COLO829 (cell line): ENCODE data around the gene PIEZO2.

Experiments used
- DNase-seq: peaks from one replicate; pipeline ENCODE4 v3.0.0; 2012; ENCODE audit warnings: low spot score

PIEZO2 gene

GRCh38 chr18:10842371-10842770 is 307.0 kb downstream of the PIEZO2 start:
- no peak for DNase-seq

- DNase-seq: no peak
These were observed 308.2 kb downstream of the PIEZO2 start for GRCh38 chr18:10841203-10841602.

DNA sequence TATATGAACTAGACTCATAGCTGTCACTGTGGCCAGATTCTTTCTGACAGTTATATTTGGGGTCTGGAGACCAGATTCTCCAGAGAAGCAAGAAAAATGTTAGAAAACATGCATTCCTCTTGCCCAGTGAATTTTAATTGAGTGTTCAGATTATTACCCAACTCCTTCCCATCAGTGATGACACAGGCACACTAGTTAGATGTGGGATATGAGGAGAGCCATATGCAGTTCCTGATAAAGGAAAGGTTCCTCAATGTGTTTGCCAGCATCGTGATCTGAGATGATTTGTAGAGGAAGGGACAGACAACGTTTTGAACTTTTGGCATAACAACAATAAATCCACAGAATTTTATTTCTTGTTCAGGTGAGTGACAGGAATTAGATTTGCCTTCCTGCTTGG is 308.6 kb downstream of the PIEZO2 start:
- DNase-seq: no peak

- DNase-seq: no peak
These were observed 309.9 kb downstream of the PIEZO2 start for GRCh38 chr18:10839421-10839820.

DNA sequence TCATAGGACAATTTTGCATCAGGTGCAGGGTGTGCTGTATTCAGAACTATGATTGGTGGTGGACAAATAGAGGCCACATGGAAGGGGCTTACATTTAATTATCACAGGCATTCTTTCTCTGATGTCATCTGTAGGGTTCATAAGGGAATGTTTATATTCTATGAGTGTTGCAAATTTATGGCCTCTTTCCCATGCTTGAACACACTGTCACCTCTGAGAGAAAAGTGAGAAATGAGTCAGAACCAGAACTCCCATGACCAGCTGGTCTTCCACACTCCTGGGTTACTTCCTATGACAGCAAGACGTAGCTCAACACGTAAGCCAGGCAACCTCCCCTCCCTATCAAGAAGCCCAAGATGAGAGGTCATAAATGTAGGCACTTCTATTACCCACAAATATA is 310.8 kb downstream of the PIEZO2 start:
- no peak for DNase-seq

DNA sequence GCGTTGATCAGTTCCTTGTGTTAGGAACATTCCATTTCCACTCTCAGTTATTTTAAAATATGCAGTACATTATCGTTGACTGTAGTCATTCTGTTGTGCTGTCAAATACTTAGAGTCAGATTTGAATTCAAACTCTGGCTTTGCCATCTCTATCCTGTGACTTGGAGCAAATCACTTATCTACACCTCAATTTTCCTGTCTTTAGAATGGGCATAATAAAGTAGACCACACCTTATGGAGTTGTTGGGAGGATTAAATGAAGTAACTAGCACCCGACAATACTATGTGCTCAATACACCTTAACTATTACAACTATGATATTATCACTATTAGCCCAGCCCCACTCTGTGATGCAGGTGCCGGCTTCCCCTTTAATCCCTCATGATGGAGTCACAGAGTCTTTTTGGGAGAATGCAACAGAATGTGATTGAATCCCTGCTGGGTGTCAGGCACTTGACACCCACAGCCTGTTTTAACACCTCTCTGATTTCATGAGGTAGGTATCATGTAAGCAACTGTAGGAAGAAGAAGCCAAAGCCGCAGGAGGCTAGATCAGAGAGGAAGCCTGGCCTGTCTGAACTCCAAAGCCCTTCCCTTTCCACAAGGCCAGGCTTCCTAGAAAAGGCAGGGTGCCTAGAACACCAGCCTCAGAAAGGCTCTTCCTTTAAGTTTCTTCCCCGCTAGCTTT is 315.1 kb downstream of the PIEZO2 start:
- DNase-seq: no peak

- no peak for DNase-seq
These were observed 315.7 kb downstream of the PIEZO2 start for GRCh38 chr18:10833656-10834055.

DNA sequence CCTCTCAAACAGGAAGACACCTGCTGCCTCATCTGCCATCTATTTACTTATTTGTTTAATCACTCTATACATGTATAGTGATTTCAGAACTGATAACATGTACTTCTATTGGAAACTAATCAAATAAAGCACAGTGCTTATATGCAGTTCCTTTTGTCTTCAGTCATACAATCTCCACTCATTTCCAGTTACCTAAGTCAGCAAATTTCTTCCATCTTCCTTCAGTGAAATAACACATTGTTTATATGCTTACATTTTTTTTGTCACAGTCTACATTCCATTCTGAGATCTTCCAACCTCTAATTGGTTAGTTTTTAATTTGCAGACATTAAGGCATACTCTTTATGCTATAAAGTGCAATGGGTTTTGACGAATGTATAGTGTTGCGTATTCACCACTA is 323.0 kb downstream of the PIEZO2 start:
- no peak for DNase-seq

- no peak for DNase-seq
These were observed 326.9 kb downstream of the PIEZO2 start for GRCh38 chr18:10822456-10822855.

DNA sequence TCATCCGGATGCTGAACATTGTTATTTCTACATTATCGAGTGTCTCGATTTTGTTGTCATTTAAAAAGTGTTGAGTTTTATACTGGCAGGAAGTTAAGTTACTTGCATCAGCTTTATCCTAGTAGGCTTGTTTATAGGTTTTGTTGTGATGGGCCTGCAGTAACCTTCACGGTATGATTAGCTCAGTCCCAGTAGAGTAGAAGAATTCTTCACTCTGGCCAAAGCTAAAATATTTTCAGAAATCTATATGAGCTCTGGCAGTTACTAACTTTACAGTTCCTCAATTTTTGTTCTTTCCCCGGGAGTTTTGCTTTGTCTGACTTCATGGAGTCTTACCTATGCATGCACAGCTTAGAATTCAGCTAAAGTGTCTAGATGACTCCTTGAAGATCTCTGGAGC is 328.7 kb downstream of the PIEZO2 start:
- DNase-seq: no peak

GRCh38 chr18:10814336-10814735 is 335.0 kb downstream of the PIEZO2 start:
- DNase-seq: no peak

DNA sequence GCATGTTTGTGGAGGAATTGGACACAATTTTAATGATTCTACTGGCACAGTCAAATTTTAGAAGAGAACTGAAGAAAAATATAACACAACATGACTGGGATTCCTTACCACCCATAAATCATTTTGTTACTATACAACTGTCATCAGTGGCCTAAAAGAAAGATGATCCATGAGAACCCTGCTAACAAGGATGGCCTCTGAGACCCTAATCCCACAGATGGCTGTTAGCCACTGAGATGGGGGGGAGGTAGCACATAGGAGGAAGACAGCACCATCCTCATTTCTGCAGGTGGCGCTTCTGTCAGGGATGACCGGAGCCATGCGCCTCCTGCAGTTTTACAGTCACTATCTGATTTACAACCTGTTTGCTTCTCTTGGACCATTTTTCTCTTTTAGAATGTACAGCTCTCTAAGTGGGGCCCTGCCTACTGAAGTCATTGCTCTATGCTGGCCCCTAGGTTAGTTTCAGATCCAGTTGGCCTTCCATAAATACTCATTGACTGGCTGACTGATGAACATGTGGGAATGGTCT is 343.7 kb downstream of the PIEZO2 start:
- DNase-seq: no peak

DNA sequence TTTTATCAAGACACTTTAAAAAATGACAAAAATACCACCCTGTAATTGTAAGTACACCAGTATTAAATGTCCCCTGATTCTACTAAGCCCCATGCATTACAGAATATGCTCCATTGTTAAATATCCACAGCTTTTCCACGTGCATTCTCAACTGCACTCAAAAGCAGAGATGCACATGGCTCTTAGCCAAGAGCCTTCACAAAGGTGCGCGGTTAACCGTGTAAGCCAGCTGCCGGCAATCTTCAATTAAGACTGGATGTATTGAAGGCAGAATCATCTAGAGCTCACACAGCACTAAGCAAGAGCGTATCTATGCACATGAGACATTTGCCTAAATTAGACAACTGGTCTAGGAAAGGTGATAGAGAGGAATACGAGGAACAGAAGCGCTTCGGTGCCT is 345.2 kb downstream of the PIEZO2 start:
- no peak for DNase-seq

GRCh38 chr18:10798727-10799550 is 350.4 kb downstream of the PIEZO2 start:
- DNase-seq: peak; percentile 3

- DNase-seq: no peak
These were observed 351.5 kb downstream of the PIEZO2 start for GRCh38 chr18:10797896-10798295.

- no peak for DNase-seq
These were observed 354.6 kb downstream of the PIEZO2 start for GRCh38 chr18:10794771-10795170.

- no peak for DNase-seq
These were observed 355.5 kb downstream of the PIEZO2 start for GRCh38 chr18:10793730-10794370.

- DNase-seq: no peak
These were observed 357.2 kb downstream of the PIEZO2 start for GRCh38 chr18:10792181-10792580.

- no peak for DNase-seq
These were observed 358.1 kb downstream of the PIEZO2 start for GRCh38 chr18:10791169-10791831.

- DNase-seq: no peak
These were observed 360.2 kb downstream of the PIEZO2 start for GRCh38 chr18:10789180-10789579.

- peak; percentile 39 for DNase-seq
These were observed 362.0 kb downstream of the PIEZO2 start for GRCh38 chr18:10787293-10787901.

DNA sequence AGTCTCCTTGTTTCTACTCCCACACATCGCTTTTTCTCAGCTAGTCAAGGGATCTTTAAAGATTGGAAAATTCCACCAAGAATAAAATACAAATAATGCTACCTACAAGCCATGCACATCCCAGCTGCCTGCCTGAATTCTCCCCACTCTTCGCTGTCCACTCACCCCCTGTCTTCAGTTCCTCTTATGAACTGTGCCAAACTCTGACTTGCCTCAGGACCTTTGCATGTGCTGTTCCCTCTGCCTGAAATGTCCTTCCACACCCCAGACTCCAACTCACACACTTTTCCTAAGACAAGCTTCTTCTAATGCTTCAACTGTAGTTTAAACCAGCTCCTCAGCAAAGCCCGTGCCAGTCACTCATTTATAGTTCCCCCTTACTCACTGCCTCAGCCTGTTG is 363.6 kb downstream of the PIEZO2 start:
- no peak for DNase-seq
